Transverse colon (tissue), 4 donors: ENCODE results near the gene ATR. TPM values are rescaled to one million over a fixed set of nuclear protein-coding genes. Genes with fewer than 3 reads are reported as not detected.
"Not testable (repeated sequence)": the region's sequence is repeated elsewhere in the genome, so short reads cannot be mapped to it uniquely, and the experiment has no call there.

Experiments
- DNase-seq: peaks from one replicate; pipeline ENCODE4 v3.0.0-alpha.2; 2019
- H3K27ac ChIP-seq, 4 donors: fragments of 200-600 bp; sonication (generic); 2 replicates each; pipeline ENCODE4 v1.5.1; 2016 to 2018; ENCODE audit warnings: inconsistent platforms in 4 of 4
- H3K27me3 ChIP-seq: fragments of 200-600 bp; sonication (generic); 2 replicates; pipeline ENCODE4 v1.5.1; 2017; ENCODE audit warnings: inconsistent platforms
- H3K36me3 ChIP-seq, 4 donors: fragments of 200-600 bp; sonication (generic); 2 replicates each; pipeline ENCODE4 v1.5.1; 2017 to 2019; ENCODE audit warnings: inconsistent platforms in 4 of 4
- H3K4me1 ChIP-seq, 4 donors: fragments of 200-600 bp; sonication (generic); 2 replicates each; pipeline ENCODE4 v1.5.1; 2017 to 2020; ENCODE audit warnings: inconsistent platforms in 4 of 4
- H3K4me3 ChIP-seq, 4 donors: fragments of 200-600 bp; sonication (generic); 1 replicate in 1 of 4; 2 replicates in 3 of 4; pipeline versions ENCODE4 v1.5.1 to v1.6.1; 2017 to 2019; ENCODE audit warnings: inconsistent platforms in 4 of 4
- H3K9me3 ChIP-seq, 2 donors: fragments of 200-600 bp; sonication (generic); 2 replicates each; pipeline ENCODE4 v1.5.1; 2017 to 2019; ENCODE audit warnings: inconsistent platforms in 2 of 2
- EP300 ChIP-seq: sonication (generic); formaldehyde crosslinking; IDR thresholded peaks from one replicate; pipeline ENCODE4 v1.6.1; 2017; ENCODE audit warnings: antibody characterized with exemption, low read depth
- POLR2A ChIP-seq: fragments of 450-650 bp; IDR thresholded peaks from one replicate; pipeline ENCODE4 v1.6.1; 2016; ENCODE audit warnings: antibody characterized with exemption, mild to moderate bottlenecking, moderate library complexity
- POLR2AphosphoS5 ChIP-seq, 3 donors: sonication (generic); formaldehyde crosslinking; IDR thresholded peaks; one replicate each; pipeline ENCODE4 v1.6.1; 2016; ENCODE audit warnings: antibody characterized with exemption in 3 of 3
- WGBS, 2 donors: methylation state at CpG; one replicate each; pipeline ENCODE4 v1.1.5; 2018; ENCODE audit warnings: low coverage in 1 of 2; 5-methylcytosine and 5-hydroxymethylcytosine counted together
- in situ Hi-C, 4 donors: fragments of 200-750 bp; cut with MboI; loops; one replicate each; pipeline versions ENCODE4 v1.15.0 to v1.15.1; 2017; ENCODE audit warnings: low sequenced_read_pairs in 3 of 4, low pct_ligation_motif_present in 1 of 4, low pct_unique_long_range_greater_than_20kb in 1 of 4
- intact Hi-C: fragments of 100-400 bp; cut with DNase I; formaldehyde crosslinking; loops from one replicate; pipeline ENCODE4 v1.15.1; 2023; ENCODE audit warnings: low total_unique reads
- total RNA-seq, 4 donors: library from RNA; depleted of rRNA; stranded (reverse); fragments of >200 nt; gene quantifications; one replicate each; pipeline ENCODE4 v1.1.0, GENCODE V29; 2016
- TF ChIP-seq, protein P1 (sequence below), 5 experiments: fragments of 200-600 bp in 3 of 5; fragments of 450-650 bp in 2 of 5; sonication (generic) in 3 of 5; IDR thresholded peaks; 1 replicate in 2 of 5; 2 replicates in 3 of 5; pipeline ENCODE4 v1.5.1; 2016 to 2017; ENCODE audit warnings: antibody characterized with exemption in 5 of 5, inconsistent platforms in 3 of 5, mild to moderate bottlenecking in 2 of 5, moderate library complexity in 1 of 5

ATR gene
- total RNA-seq, 4 donors from 2014 or later = 22.4 to 37.8 (median 25.3) TPM

DNA sequence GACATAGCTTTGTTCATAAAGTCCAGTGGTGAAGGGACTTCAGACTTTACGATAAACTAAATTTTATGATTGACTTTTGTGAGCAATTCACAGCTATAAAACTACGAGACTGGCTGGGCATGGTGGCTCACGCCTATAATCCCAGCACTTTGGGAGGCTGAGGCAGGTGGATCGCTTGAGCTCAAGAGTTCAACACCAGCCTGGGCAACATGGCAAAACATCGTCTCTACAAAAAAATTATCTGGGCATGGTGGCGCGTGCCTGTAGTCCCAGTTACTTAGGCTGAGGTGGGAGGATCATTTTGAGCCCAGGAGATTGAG lies 24.8 kb upstream of the ATR start:
- H3K9me3 ChIP-seq, H3K36me3 ChIP-seq, in situ Hi-C loops, H3K27me3 ChIP-seq, intact Hi-C loops, H3K4me3 ChIP-seq: not testable (repeated sequence)
- DNase-seq = peak; percentile 62
- peak in 1 of 3 donors; percentile 41 for TF ChIP-seq POLR2AphosphoS5 (IDR thresholded peaks at IDR 0.05)
- 50 to 57% methylated on average over 1 to 7 of the region's 7 CpGs for WGBS, 2 donors
- H3K4me1 ChIP-seq = peaks cover 0 to 77% (median 27%) of the 10 kb centered on the region in 4 donors
- peak overlapping the region; percentile 87 to 92 (median 90) for H3K27ac ChIP-seq

GRCh38 chr3:142602619-142603385 lies 24.3 kb upstream of the ATR start:
- 44 to 58% methylated on average over 11 to 13 of the region's 13 CpGs for WGBS, 2 donors
- Histone ChIP-seq H3K36me3 (no peaks in the 10 kb centered on the region), H3K27me3 (no peaks in the 10 kb centered on the region), H3K4me3 (peak overlapping the region in 1 of 4 donors; percentile 26), H3K27ac (peak overlapping the region; percentile 87 to 92 (median 90)), H3K9me3 (no peaks in the 10 kb centered on the region), H3K4me1 (peaks cover 0 to 74% (median 27%) of the 10 kb centered on the region in 4 donors)
- peak; percentile 46 for DNase-seq
- intact Hi-C loops = no loop called here
- peak in 1 of 3 donors; percentile 6 for TF ChIP-seq POLR2AphosphoS5 (IDR thresholded peaks at IDR 0.05)
- no peak for TF ChIP-seq EP300
- peak; percentile 42 for TF ChIP-seq POLR2A
- in situ Hi-C loops = no loop called here

- H3K9me3 ChIP-seq = no peaks in the 10 kb centered on the region
- peak overlapping the region; percentile 87 to 92 (median 90) for H3K27ac ChIP-seq
- intact Hi-C loops = no loop called here
- peaks cover 0 to 64% (median 26%) of the 10 kb centered on the region in 4 donors for H3K4me1 ChIP-seq
- no peaks in the 10 kb centered on the region for H3K36me3 ChIP-seq
- no peaks in the 10 kb centered on the region for H3K27me3 ChIP-seq
- no peak for DNase-seq
- TF ChIP-seq POLR2AphosphoS5 (IDR thresholded peaks at IDR 0.05) = no peak
- TF ChIP-seq, protein P1, sequence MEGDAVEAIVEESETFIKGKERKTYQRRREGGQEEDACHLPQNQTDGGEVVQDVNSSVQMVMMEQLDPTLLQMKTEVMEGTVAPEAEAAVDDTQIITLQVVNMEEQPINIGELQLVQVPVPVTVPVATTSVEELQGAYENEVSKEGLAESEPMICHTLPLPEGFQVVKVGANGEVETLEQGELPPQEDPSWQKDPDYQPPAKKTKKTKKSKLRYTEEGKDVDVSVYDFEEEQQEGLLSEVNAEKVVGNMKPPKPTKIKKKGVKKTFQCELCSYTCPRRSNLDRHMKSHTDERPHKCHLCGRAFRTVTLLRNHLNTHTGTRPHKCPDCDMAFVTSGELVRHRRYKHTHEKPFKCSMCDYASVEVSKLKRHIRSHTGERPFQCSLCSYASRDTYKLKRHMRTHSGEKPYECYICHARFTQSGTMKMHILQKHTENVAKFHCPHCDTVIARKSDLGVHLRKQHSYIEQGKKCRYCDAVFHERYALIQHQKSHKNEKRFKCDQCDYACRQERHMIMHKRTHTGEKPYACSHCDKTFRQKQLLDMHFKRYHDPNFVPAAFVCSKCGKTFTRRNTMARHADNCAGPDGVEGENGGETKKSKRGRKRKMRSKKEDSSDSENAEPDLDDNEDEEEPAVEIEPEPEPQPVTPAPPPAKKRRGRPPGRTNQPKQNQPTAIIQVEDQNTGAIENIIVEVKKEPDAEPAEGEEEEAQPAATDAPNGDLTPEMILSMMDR (IDR thresholded peaks at IDR 0.05) = no peak
- no peak for TF ChIP-seq EP300
- TF ChIP-seq POLR2A = no peak
- 25 to 68% methylated on average over 2 to 4 of the region's 4 CpGs for WGBS, 2 donors
- H3K4me3 ChIP-seq = peak overlapping the region in 1 of 4 donors; percentile 26
- in situ Hi-C loops = no loop called here
Measured at GRCh38 chr3:142601713-142602112, 23.2 kb upstream of the ATR start.

GRCh38 chr3:142597906-142598305 lies 19.4 kb upstream of the ATR start:
- Histone ChIP-seq H3K27me3 (no peaks in the 10 kb centered on the region), H3K4me3 (peak overlapping the region in 3 of 4 donors; percentile 56 to 74 (median 68)), H3K9me3 (no peaks in the 10 kb centered on the region), H3K27ac (peak overlapping the region; percentile 80 to 88 (median 82)), H3K4me1 (peaks cover 0 to 45% (median 15%) of the 10 kb centered on the region in 4 donors), H3K36me3 (no peaks in the 10 kb centered on the region)
- intact Hi-C loops (no loop called here), in situ Hi-C loops (loop anchor here in 3 of 4 donors (10.0 to 25.0 kb wide), 2 partner anchors 389 to 397 kb away; no protein-coding TSS in a partner anchor)
- TF ChIP-seq, protein P1 (IDR thresholded peaks at IDR 0.05) = no peak
- no peak for TF ChIP-seq EP300
- peak; percentile 76 for TF ChIP-seq POLR2A
- peak in 2 of 3 donors; percentile 74 to 88 for TF ChIP-seq POLR2AphosphoS5 (IDR thresholded peaks at IDR 0.05)
- WGBS, 2 donors = 43 to 50% methylated on average over 1 to 3 of the region's 3 CpGs
- peak; percentile 41 for DNase-seq

- DNase-seq = no peak
- Histone ChIP-seq H3K36me3 (no peaks in the 10 kb centered on the region), H3K4me1 (peaks cover 0 to 37% (median 6%) of the 10 kb centered on the region in 4 donors), H3K4me3 (peak overlapping the region; percentile 43 to 74 (median 62)), H3K9me3 (no peaks in the 10 kb centered on the region), H3K27me3 (no peaks in the 10 kb centered on the region), H3K27ac (peak overlapping the region; percentile 80 to 88 (median 82))
- in situ Hi-C loops (loop anchor here in 3 of 4 donors (10.0 to 25.0 kb wide), 2 partner anchors 391 to 398 kb away; no protein-coding TSS in a partner anchor), intact Hi-C loops (no loop called here)
- 8 to 24% methylated on average over 5 of the region's 5 CpGs for WGBS, 2 donors
- TF ChIP-seq POLR2A = no peak
- no peak for TF ChIP-seq EP300
- TF ChIP-seq, protein P1 (IDR thresholded peaks at IDR 0.05) = no peak
- TF ChIP-seq POLR2AphosphoS5 (IDR thresholded peaks at IDR 0.05) = no peak
Measured at GRCh38 chr3:142596726-142597088, 18.2 kb upstream of the ATR start.
